ENCODE measurements around the gene COX8A.

DNA sequence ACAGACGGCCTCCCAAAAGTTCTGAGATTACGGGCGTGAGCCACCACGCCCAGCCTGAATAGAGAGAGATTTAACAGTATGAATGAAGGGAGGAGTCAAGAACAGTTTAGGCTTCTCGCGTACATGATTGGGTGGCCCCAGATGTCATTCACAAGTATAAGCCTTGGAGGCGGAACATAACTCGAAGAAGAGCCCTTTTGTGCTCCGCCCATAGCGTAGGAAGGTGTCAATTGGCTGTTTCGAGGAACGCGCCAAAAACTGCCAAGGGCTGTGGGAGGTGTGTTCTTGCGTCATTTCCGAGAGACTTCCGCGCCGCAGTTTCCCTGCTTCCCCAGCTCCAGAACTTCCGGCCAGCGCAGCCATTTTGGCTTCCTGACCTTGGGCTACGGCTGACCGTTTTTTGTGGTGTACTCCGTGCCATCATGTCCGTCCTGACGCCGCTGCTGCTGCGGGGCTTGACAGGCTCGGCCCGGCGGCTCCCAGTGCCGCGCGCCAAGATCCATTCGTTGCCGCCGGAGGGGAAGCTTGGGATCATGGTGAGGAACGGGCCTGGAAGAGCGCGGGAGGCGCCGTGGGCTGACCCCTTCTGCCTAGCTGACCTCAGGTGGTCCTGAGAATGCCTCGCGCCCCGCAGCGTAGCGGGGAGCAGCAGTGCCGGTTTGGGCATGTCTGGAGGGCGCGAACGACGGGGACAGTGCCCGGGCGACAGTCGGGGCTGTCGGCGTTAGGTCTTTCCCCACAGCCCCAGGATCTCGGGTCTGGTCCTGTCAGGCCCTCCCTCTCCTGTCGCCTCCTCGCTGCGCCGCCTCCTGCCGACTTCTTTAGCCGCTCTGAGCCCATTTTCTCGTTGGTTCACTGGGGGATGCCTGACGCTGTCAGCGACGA lies at the start of gene COX8A:
- TF ChIP-seq KLF10 (CRISPR knock-in tag; IDR thresholded peaks at IDR 0.05) = no peak
- TF ChIP-seq, protein P1, sequence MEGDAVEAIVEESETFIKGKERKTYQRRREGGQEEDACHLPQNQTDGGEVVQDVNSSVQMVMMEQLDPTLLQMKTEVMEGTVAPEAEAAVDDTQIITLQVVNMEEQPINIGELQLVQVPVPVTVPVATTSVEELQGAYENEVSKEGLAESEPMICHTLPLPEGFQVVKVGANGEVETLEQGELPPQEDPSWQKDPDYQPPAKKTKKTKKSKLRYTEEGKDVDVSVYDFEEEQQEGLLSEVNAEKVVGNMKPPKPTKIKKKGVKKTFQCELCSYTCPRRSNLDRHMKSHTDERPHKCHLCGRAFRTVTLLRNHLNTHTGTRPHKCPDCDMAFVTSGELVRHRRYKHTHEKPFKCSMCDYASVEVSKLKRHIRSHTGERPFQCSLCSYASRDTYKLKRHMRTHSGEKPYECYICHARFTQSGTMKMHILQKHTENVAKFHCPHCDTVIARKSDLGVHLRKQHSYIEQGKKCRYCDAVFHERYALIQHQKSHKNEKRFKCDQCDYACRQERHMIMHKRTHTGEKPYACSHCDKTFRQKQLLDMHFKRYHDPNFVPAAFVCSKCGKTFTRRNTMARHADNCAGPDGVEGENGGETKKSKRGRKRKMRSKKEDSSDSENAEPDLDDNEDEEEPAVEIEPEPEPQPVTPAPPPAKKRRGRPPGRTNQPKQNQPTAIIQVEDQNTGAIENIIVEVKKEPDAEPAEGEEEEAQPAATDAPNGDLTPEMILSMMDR (IDR thresholded peaks at IDR 0.05 in 2 of 3, conservative IDR thresholded peaks at IDR 0.05 in 1 of 3; ENCODE audit: insufficient read depth in 2 of 3, low read depth in 1 of 3, low read length in 3 of 3) = no peak
- TF ChIP-seq, protein P2, sequence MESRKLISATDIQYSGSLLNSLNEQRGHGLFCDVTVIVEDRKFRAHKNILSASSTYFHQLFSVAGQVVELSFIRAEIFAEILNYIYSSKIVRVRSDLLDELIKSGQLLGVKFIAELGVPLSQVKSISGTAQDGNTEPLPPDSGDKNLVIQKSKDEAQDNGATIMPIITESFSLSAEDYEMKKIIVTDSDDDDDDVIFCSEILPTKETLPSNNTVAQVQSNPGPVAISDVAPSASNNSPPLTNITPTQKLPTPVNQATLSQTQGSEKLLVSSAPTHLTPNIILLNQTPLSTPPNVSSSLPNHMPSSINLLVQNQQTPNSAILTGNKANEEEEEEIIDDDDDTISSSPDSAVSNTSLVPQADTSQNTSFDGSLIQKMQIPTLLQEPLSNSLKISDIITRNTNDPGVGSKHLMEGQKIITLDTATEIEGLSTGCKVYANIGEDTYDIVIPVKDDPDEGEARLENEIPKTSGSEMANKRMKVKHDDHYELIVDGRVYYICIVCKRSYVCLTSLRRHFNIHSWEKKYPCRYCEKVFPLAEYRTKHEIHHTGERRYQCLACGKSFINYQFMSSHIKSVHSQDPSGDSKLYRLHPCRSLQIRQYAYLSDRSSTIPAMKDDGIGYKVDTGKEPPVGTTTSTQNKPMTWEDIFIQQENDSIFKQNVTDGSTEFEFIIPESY (CRISPR knock-in tag; IDR thresholded peaks at IDR 0.05) = peak; percentile 51
- peak; percentile 95 to 99 for TF ChIP-seq MAZ (CRISPR knock-in tag; conservative IDR thresholded peaks at IDR 0.05 in 1 of 2, IDR thresholded peaks at IDR 0.05 in 1 of 2)
- TF ChIP-seq, protein P3, sequence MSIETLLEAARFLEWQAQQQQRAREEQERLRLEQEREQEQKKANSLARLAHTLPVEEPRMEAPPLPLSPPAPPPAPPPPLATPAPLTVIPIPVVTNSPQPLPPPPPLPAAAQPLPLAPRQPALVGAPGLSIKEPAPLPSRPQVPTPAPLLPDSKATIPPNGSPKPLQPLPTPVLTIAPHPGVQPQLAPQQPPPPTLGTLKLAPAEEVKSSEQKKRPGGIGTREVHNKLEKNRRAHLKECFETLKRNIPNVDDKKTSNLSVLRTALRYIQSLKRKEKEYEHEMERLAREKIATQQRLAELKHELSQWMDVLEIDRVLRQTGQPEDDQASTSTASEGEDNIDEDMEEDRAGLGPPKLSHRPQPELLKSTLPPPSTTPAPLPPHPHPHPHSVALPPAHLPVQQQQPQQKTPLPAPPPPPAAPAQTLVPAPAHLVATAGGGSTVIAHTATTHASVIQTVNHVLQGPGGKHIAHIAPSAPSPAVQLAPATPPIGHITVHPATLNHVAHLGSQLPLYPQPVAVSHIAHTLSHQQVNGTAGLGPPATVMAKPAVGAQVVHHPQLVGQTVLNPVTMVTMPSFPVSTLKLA (conservative IDR thresholded peaks at IDR 0.05) = peak in 1 of 2 experiments; percentile 80; a peak in 2 of 4 replicates
- TF ChIP-seq, protein P4, sequence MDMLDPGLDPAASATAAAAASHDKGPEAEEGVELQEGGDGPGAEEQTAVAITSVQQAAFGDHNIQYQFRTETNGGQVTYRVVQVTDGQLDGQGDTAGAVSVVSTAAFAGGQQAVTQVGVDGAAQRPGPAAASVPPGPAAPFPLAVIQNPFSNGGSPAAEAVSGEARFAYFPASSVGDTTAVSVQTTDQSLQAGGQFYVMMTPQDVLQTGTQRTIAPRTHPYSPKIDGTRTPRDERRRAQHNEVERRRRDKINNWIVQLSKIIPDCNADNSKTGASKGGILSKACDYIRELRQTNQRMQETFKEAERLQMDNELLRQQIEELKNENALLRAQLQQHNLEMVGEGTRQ (CRISPR knock-in tag; IDR thresholded peaks at IDR 0.05) = no peak
- TF ChIP-seq ZNF41 (CRISPR knock-in tag; conservative IDR thresholded peaks at IDR 0.05) = no peak

All from K562 (cell line).